PC-3 (cell line): Measurements from ENCODE around the gene ACR.
"Not testable (repeated sequence)": the region's sequence is repeated elsewhere in the genome, so short reads cannot be mapped to it uniquely, and the experiment has no call there.

Source experiments
- EZH2 ChIP-seq: fragments of 300-600 bp; sonication (generic); IDR thresholded peaks from one replicate; pipeline ENCODE4 v1.6.1; 2017; ENCODE audit warnings: antibody characterized with exemption, mild to moderate bottlenecking, low read length; ENCODE audit not compliant: unreplicated experiment
- TF ChIP-seq, protein P1 (sequence below): fragments of 300-600 bp; sonication (generic); conservative IDR thresholded peaks from 2 replicates; pipeline ENCODE4 v1.5.1; 2017; ENCODE audit warnings: antibody characterized with exemption, low read depth, mild to moderate bottlenecking, low read length

DNA sequence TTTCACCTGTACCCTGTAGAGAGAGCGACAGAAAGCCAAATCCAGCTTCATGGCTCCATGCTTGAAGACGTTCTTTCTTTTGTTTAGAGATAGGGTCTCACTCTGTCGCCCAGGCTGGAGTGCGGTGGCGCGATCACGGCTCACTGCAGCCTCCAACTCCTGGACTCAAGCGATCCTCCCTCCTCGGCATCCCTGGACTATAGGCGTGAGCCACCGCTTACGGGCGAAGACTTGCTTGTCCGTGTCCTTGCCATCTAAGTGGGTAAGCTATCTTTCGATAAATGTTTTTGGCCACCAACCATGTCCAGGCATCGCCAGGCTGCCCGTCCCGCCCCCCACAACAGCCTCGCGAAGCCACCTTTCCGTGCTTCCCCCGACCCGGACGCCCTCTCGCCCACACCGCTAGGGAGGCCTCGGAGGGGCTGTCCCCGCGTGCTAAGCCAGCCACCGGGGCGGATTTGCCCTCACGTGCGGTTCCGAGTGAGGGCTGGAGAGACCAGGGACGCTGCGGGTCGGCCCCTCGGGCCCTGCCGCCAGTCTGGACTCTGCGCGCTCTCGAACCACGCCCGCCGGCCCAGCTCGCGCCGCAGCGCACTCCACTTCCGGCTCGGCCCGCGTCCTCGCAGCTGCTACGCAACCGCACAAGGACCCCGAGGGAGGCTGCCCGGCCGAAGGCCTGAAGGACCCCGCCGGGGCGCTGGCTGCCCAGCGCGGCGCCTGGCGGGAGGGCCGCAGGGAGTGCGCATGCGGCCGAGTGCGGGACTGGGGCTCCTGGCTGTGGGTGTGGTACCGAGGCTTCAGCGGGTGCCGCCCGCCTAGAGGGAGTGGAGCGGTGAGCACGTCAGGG, 45.3 kb downstream of the ACR start, which contains the start of gene RABL2B:
- TF ChIP-seq EZH2: not testable (repeated sequence)
- TF ChIP-seq, protein P1, sequence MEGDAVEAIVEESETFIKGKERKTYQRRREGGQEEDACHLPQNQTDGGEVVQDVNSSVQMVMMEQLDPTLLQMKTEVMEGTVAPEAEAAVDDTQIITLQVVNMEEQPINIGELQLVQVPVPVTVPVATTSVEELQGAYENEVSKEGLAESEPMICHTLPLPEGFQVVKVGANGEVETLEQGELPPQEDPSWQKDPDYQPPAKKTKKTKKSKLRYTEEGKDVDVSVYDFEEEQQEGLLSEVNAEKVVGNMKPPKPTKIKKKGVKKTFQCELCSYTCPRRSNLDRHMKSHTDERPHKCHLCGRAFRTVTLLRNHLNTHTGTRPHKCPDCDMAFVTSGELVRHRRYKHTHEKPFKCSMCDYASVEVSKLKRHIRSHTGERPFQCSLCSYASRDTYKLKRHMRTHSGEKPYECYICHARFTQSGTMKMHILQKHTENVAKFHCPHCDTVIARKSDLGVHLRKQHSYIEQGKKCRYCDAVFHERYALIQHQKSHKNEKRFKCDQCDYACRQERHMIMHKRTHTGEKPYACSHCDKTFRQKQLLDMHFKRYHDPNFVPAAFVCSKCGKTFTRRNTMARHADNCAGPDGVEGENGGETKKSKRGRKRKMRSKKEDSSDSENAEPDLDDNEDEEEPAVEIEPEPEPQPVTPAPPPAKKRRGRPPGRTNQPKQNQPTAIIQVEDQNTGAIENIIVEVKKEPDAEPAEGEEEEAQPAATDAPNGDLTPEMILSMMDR: not testable (repeated sequence)
